H1 (cell line): ENCODE results near the gene LCORL. TPM values are rescaled to one million over a fixed set of nuclear protein-coding genes. Genes with fewer than 3 reads are reported as not detected.

Experiments used
- CHD7 ChIP-seq: fragments of 300-600 bp; sonication (generic); IDR thresholded peaks from 2 replicates; pipeline ENCODE4 v1.7.1; 2012; ENCODE audit warnings: low read length, moderate library complexity, mild to moderate bottlenecking, inconsistent platforms; ENCODE audit not compliant: insufficient replicate concordance
- CTBP2 ChIP-seq: IDR thresholded peaks from 2 replicates; pipeline ENCODE4 v1.7.0; 2011; ENCODE audit warnings: borderline replicate concordance, mild to moderate bottlenecking, moderate library complexity, mixed read lengths, low read length; ENCODE audit not compliant: insufficient read depth, insufficient read length
- SRF ChIP-seq: IDR thresholded peaks from 2 replicates; pipeline ENCODE4 v1.6.1; 2011; ENCODE audit warnings: mild to moderate bottlenecking, low read depth, low read length, moderate library complexity
- polyA plus RNA-seq, 7 experiments: library from polyadenylated mRNA; depleted of rRNA in 3 of 7; stranded (reverse) in 5 of 7; unstranded in 2 of 7; fragments of >200 nt in 5 of 7; fragments of 200-250 nt in 2 of 7; gene quantifications; 1 replicate in 5 of 7; 2 replicates in 1 of 7; 4 replicates in 1 of 7; pipeline versions ENCODE4 v1.2.1 to v1.2.3, GENCODE V29; 2011 to 2013; ENCODE audit warnings: missing spikeins in 2 of 7, mixed read lengths in 2 of 7
- total RNA-seq: library from RNA; stranded (reverse); fragmentation: NEBNext Ultra II Directional; extraction: Animal tissue kit (Norgen Biotek cat#: 25700); gene quantifications from 2 replicates; pipeline ENCODE4 v1.2.1, GENCODE V29; 2021
- TF ChIP-seq, protein P1 (sequence below): IDR thresholded peaks from 2 replicates; pipeline ENCODE4 v1.6.1; 2011; ENCODE audit warnings: low read depth, mild to moderate bottlenecking, low read length; ENCODE audit not compliant: insufficient read depth
- TF ChIP-seq, protein P2 (sequence below): IDR thresholded peaks from 2 replicates; pipeline ENCODE4 v1.6.1; 2012; ENCODE audit warnings: low read length, inconsistent platforms

Gene LCORL
- total and polyA plus RNA-seq, 2 of the 8 experiments (the other 6 are each of a cell fraction or from before 2014, with no cell fraction given), result 2.2 to 19.2 TPM

DNA sequence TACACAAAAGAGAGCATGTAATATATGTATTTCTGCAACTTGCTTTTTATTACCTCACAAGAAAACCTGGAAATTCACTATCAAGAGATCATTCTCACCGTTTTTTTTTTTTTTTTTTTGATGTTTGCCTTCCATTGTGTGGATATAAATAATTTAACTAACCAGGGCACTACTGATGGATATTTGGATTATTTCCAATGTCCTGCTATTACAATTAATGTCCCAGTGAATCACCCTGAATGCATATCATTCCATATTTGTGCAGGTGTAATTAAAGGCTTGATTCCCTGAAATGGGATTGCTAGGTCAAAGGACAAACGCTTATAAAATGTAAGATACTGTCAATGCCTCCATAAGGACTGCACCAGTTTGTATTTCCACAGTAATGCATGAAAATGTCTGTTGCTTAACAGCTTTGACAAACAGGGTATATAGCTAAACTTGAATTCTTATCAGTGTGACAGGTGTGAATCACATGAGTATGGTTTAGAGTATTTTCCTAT, 123.0 kb downstream of the LCORL start (continued):
- no peak for TF ChIP-seq CHD7
- TF ChIP-seq, protein P1, sequence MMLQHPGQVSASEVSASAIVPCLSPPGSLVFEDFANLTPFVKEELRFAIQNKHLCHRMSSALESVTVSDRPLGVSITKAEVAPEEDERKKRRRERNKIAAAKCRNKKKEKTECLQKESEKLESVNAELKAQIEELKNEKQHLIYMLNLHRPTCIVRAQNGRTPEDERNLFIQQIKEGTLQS, result no peak
- no peak for TF ChIP-seq CTBP2
- no peak for TF ChIP-seq SRF
- TF ChIP-seq, protein P2, sequence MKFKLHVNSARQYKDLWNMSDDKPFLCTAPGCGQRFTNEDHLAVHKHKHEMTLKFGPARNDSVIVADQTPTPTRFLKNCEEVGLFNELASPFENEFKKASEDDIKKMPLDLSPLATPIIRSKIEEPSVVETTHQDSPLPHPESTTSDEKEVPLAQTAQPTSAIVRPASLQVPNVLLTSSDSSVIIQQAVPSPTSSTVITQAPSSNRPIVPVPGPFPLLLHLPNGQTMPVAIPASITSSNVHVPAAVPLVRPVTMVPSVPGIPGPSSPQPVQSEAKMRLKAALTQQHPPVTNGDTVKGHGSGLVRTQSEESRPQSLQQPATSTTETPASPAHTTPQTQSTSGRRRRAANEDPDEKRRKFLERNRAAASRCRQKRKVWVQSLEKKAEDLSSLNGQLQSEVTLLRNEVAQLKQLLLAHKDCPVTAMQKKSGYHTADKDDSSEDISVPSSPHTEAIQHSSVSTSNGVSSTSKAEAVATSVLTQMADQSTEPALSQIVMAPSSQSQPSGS, result no peak
